GM18907 (cell line): ENCODE data around the gene RNGTT.

ENCODE experiments used
- ATAC-seq: cut with Tn5 transposase; IDR thresholded peaks from one replicate; pipeline ENCODE4 v1.9.1; 2021; ENCODE audit warnings: mild to moderate bottlenecking, moderate library complexity; ENCODE audit not compliant: unreplicated experiment

Gene RNGTT

GRCh38 chr6:88566746-88567534 is 396.5 kb downstream of the RNGTT start:
- ATAC-seq, result no peak

- no peak for ATAC-seq
Observed at GRCh38 chr6:88565836-88566235, 397.6 kb downstream of the RNGTT start.

- no peak for ATAC-seq
Observed at GRCh38 chr6:88565409-88565811, 398.0 kb downstream of the RNGTT start.

DNA sequence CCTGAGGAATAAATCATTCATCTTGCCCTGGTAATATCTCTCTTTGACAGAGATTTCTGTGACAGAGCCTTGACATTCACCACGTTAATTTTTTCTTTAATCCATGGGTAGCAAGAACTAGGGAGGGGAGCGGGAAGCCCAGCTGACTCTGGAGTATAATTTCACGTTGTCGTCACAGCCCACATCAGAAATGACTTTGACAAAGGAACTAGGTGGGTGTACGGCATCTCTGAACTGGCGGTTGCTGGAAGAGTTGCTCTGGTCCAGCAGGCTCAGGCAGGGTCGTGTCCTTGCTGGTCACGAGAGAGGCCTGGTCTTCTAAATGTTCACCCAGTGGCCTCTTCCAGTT is 400.2 kb downstream of the RNGTT start:
- no peak for ATAC-seq

DNA sequence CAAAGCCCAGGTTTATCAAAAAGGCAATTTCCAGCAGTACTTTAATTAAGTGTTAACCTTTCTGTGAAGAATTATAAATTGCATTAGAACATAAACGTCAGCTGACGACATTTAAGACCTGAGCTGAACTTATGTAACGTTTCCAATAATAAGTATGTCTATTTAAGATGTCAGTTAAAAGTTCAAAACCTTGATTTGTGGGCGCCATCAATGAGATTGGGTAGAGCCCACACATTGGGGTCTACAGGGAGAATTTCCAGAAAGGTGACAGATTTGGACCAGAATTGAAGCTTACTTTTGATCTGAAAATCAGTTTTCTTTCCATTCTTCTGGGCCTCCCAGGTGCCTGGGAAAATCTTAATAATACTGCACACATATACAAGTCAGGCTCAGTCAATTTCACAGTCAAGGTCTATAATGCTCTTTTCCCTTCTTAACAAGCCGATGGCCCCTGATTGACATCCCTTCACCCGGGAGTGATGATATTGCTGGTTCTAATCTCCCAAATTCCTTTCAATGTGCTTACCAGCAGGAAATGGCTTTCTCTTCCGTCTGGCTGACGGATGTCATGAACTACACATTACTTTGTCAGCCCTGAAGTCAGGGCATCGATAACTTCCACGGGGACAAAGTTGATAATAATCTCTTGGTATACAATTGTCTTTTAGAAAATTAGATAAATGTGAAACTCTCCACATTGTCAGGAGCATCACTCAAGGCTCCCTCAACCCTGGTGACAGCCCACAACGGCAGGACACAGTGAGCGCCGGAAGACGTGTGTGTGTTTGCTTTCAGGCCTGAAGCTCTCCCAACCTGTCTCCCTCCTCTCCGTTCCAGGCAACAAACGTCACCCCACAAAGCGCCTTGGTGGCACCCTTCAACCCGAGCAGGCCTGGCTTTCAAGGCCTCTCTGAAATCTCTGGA is 400.8 kb downstream of the RNGTT start:
- ATAC-seq, result no peak

DNA sequence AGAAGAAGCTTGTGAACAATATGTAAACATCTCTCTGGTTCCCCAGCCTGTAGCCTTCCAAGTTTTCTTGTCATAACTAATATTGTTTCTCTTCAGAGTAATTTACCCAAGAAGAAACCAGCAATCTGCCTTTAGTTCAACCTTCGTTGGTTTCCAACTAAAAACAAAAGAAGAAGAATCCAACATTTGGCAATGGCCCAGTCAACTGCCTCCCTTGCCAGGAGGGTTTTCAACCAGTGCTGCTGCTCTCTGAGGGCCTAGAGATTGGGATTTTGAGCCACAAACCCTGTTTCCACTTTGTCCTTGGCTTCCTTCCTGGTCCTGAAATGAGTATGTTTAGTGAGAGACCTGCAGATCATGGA is 401.5 kb downstream of the RNGTT start:
- ATAC-seq, result no peak

DNA sequence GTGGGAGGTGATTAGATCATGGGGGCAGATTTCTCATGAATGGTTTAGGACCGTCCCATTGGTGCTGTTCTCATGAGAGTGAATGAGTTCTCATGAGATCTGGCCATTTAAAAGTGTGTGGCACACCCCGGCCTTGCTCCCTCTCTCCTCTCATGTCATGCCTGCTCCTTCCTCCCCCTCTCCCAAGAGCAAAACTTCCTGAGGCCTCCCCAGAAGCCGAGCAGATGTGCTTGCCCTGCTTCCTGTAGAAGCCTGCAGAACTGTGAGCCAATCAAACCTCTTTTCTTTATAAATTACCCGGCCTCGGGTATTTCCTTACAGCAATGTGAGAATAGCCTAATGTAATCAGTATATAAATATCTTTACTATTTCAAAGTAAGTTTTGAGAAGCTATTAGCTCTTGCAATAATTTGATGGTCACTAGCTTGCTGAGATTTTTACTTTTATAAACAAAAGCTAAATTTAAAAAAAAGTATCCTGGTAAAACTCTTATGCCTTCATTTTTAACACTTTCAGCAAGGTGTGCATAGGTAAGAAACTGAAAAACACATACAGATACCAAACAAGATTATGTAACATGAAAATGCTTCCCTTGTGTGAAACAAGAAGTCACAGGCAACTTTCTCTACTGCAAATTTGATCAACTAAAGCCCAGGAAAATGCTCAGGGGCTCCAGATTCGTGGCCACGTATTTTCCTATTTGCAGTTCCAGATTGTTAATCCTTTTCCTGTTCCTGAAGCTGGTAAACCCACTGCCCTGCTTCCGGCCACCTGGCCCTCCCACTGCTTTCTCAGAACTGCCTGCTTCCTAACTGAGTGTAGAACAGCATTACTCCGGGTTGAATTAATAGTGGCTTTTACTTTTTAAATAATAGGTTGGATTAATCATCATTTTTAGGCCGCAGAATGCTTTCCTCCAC is 402.1 kb downstream of the RNGTT start:
- ATAC-seq, result no peak
